SK-N-SH (cell line): ENCODE data around the gene CUX1.

Experiments
- FOXM1 ChIP-seq: IDR thresholded peaks from 2 replicates; pipeline ENCODE4 v1.4.0; 2012; ENCODE audit warnings: low read depth, mild to moderate bottlenecking
- GABPA ChIP-seq: IDR thresholded peaks from 2 replicates; pipeline ENCODE4 v1.4.0; 2012; ENCODE audit warnings: low read depth, mild to moderate bottlenecking
- MAX ChIP-seq: IDR thresholded peaks from 2 replicates; pipeline ENCODE4 v1.4.0; 2012; ENCODE audit warnings: low read depth
- TF ChIP-seq, protein P1 (sequence below): fragments of 200-600 bp; sonication (generic); IDR thresholded peaks from 2 replicates; pipeline ENCODE4 v1.6.1; 2017; ENCODE audit warnings: antibody characterized with exemption, mild to moderate bottlenecking, moderate library complexity

DNA sequence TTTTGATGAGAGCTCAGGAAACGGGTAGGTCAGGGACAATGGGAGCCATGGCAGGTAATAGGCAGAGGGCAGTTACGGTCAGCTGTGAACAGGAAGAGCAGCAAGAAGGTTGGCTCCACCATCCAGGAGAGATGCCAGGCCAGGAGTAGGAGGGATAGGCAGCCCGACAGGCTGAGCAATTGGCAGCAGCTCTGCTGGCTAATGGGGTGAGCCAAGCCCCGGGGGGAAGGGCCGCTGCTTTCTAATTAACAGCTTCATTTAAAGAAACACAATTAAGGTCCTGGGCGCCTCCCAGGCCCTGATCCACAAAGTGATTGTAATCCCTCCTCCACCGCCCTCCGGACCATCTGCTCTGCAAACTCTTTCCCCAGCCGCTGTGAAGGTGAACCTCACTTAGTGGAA is 493.0 kb downstream of the CUX1 start:
- TF ChIP-seq GABPA = no peak
- TF ChIP-seq, protein P1, sequence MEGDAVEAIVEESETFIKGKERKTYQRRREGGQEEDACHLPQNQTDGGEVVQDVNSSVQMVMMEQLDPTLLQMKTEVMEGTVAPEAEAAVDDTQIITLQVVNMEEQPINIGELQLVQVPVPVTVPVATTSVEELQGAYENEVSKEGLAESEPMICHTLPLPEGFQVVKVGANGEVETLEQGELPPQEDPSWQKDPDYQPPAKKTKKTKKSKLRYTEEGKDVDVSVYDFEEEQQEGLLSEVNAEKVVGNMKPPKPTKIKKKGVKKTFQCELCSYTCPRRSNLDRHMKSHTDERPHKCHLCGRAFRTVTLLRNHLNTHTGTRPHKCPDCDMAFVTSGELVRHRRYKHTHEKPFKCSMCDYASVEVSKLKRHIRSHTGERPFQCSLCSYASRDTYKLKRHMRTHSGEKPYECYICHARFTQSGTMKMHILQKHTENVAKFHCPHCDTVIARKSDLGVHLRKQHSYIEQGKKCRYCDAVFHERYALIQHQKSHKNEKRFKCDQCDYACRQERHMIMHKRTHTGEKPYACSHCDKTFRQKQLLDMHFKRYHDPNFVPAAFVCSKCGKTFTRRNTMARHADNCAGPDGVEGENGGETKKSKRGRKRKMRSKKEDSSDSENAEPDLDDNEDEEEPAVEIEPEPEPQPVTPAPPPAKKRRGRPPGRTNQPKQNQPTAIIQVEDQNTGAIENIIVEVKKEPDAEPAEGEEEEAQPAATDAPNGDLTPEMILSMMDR = no peak
- no peak for TF ChIP-seq MAX
- no peak for TF ChIP-seq FOXM1
